GM23338 (cell line): ENCODE data around the gene PTPRR. TPM values are rescaled to one million over a fixed set of nuclear protein-coding genes. Genes with fewer than 3 reads are reported as not detected.
A peak's percentile ranks its signal among the peaks of the same experiment; 100 is the strongest.

Experiments used
- ATAC-seq: fragments of 200-7000 bp; cut with Tn5 transposase; 3 replicates; pipeline ENCODE4 v1.9.1; 2020
- DNase-seq: peaks from one replicate; pipeline ENCODE4 v3.0.0-alpha.2; 2015; ENCODE audit warnings: low spot score
- H2AFZ ChIP-seq: fragments of 200-600 bp; sonication (generic); 2 replicates; pipeline ENCODE4 v1.8.0; 2016; ENCODE audit warnings: antibody characterized with exemption, mild to moderate bottlenecking, moderate library complexity
- H3F3A ChIP-seq: fragments of 200-600 bp; sonication (generic); replicated peaks from 2 replicates; pipeline ENCODE4 v1.8.0; 2017; ENCODE audit warnings: antibody characterized with exemption, mixed run types, low read depth
- H3K27ac ChIP-seq: fragments of 200-600 bp; sonication (generic); 2 replicates; pipeline ENCODE4 v1.6.1; 2016; ENCODE audit warnings: low read depth
- H3K27me3 ChIP-seq: fragments of 200-600 bp; sonication (generic); 2 replicates; pipeline ENCODE4 v1.8.0; 2016; ENCODE audit warnings: mild to moderate bottlenecking, mixed run types, moderate library complexity; ENCODE audit not compliant: insufficient read depth
- H3K36me3 ChIP-seq: fragments of 200-600 bp; sonication (generic); 2 replicates; pipeline ENCODE4 v1.8.0; 2016; ENCODE audit warnings: mild to moderate bottlenecking; ENCODE audit not compliant: insufficient read depth
- H3K4me1 ChIP-seq: fragments of 200-600 bp; sonication (generic); 2 replicates; pipeline ENCODE4 v1.8.0; 2016; ENCODE audit warnings: mild to moderate bottlenecking, moderate library complexity; ENCODE audit not compliant: insufficient read depth
- H3K4me2 ChIP-seq: fragments of 200-600 bp; sonication (generic); 2 replicates; pipeline ENCODE4 v1.7.1; 2017; ENCODE audit warnings: mixed run types
- H3K4me3 ChIP-seq: fragments of 200-600 bp; sonication (generic); 2 replicates; pipeline ENCODE4 v1.6.1; 2016; ENCODE audit warnings: mixed run types
- H3K79me2 ChIP-seq: fragments of 200-600 bp; sonication (generic); replicated peaks from 2 replicates; pipeline ENCODE4 v1.8.0; 2017; ENCODE audit warnings: mild to moderate bottlenecking; ENCODE audit not compliant: insufficient read depth
- H3K9me2 ChIP-seq: fragments of 200-600 bp; sonication (generic); 2 replicates; pipeline ENCODE4 v1.8.0; 2017; ENCODE audit not compliant: insufficient read depth
- H4K20me1 ChIP-seq: fragments of 200-600 bp; sonication (generic); replicated peaks from 2 replicates; pipeline ENCODE4 v1.8.0; 2017; ENCODE audit warnings: mild to moderate bottlenecking; ENCODE audit not compliant: insufficient read depth
- H3K27ac Mint-ChIP-seq: 2 replicates; pipeline ENCODE4 v1.8.0; 2020; ENCODE audit warnings: inconsistent platforms, mild to moderate bottlenecking, moderate library complexity, mixed read lengths
- H3K27me3 Mint-ChIP-seq: 3 replicates; pipeline ENCODE4 v1.8.0; 2022; ENCODE audit warnings: low read depth, mild to moderate bottlenecking, moderate library complexity, mixed read lengths, inconsistent platforms; ENCODE audit not compliant: insufficient read depth, poor library complexity
- H3K36me3 Mint-ChIP-seq: 3 replicates; pipeline ENCODE4 v1.8.0; 2021; ENCODE audit warnings: low read depth, mild to moderate bottlenecking, inconsistent platforms, moderate library complexity, mixed read lengths
- H3K4me1 Mint-ChIP-seq: 3 replicates; pipeline ENCODE4 v1.8.0; 2020; ENCODE audit warnings: mild to moderate bottlenecking, inconsistent platforms, mixed read lengths
- H3K4me3 Mint-ChIP-seq: 3 replicates; pipeline ENCODE4 v1.8.0; 2021; ENCODE audit warnings: moderate library complexity, mild to moderate bottlenecking, inconsistent platforms, mixed read lengths
- H3K9me3 Mint-ChIP-seq: 3 replicates; pipeline ENCODE4 v1.8.0; 2020; ENCODE audit warnings: moderate library complexity, mild to moderate bottlenecking, inconsistent platforms, mixed read lengths
- CREB1 ChIP-seq: fragments of 250-450 bp; sonication (Bioruptor Pico); IDR thresholded peaks from 2 replicates; pipeline ENCODE4 v1.5.0; 2020; ENCODE audit warnings: low read depth, mild to moderate bottlenecking, moderate library complexity
- CTCF ChIP-seq, 2 experiments: fragments of 200-600 bp in 1 of 2; sonication (generic) in 1 of 2; conservative IDR thresholded peaks; 2 replicates each; pipeline versions ENCODE4 v1.5.1 to v1.6.1; 2016 to 2017; ENCODE audit warnings: antibody characterized with exemption in 2 of 2, low read depth in 2 of 2, mild to moderate bottlenecking in 2 of 2, moderate library complexity in 1 of 2
- ETS1 ChIP-seq: IDR thresholded peaks from 2 replicates; pipeline ENCODE4 v1.6.1; 2016; ENCODE audit warnings: antibody characterized with exemption
- EZH2 ChIP-seq: fragments of 200-600 bp; sonication (generic); IDR thresholded peaks from one replicate; pipeline ENCODE4 v1.8.0; 2017; ENCODE audit warnings: antibody characterized with exemption, mild to moderate bottlenecking, low read depth; ENCODE audit not compliant: unreplicated experiment
- EZH2phosphoT487 ChIP-seq: fragments of 200-600 bp; sonication (generic); IDR thresholded peaks from one replicate; pipeline ENCODE4 v1.8.1; 2018; ENCODE audit warnings: antibody characterized with exemption; ENCODE audit not compliant: unreplicated experiment
- JUNB ChIP-seq: IDR thresholded peaks from one replicate; pipeline ENCODE4 v1.6.1; 2016; ENCODE audit warnings: antibody characterized with exemption; ENCODE audit not compliant: unreplicated experiment
- NANOG ChIP-seq: IDR thresholded peaks from 2 replicates; pipeline ENCODE4 v1.6.1; 2016; ENCODE audit warnings: antibody characterized with exemption, borderline replicate concordance
- POLR2AphosphoS5 ChIP-seq: IDR thresholded peaks from 2 replicates; pipeline ENCODE4 v1.6.1; 2016; ENCODE audit warnings: antibody characterized with exemption, low read depth
- REST ChIP-seq: IDR thresholded peaks from one replicate; pipeline ENCODE4 v1.6.1; 2018; ENCODE audit warnings: antibody characterized with exemption; ENCODE audit not compliant: unreplicated experiment
- STAT1 ChIP-seq: IDR thresholded peaks from one replicate; pipeline ENCODE4 v1.6.1; 2016; ENCODE audit warnings: antibody characterized with exemption; ENCODE audit not compliant: unreplicated experiment
- ZNF114 ChIP-seq: fragments of 250-450 bp; sonication (Bioruptor Pico); IDR thresholded peaks from 2 replicates; pipeline ENCODE4 v1.5.0; 2020; ENCODE audit warnings: mild to moderate bottlenecking, moderate library complexity
- ZNF331 ChIP-seq: fragments of 250-450 bp; sonication (Bioruptor Pico); IDR thresholded peaks from 2 replicates; pipeline ENCODE4 v1.5.0; 2020; ENCODE audit warnings: low read depth, mild to moderate bottlenecking, moderate library complexity
- ZNF462 ChIP-seq: fragments of 250-450 bp; sonication (Bioruptor Pico); IDR thresholded peaks from 2 replicates; pipeline ENCODE4 v1.5.0; 2020; ENCODE audit warnings: mild to moderate bottlenecking, moderate library complexity
- polyA plus RNA-seq: library from polyadenylated mRNA; unstranded; fragments of >200 nt; fragmentation: Nextera tagmentation; extraction: Ambion mirVana; gene quantifications from 2 replicates; pipeline ENCODE4 v1.2.1, GENCODE V29; 2016
- total RNA-seq: library from RNA; depleted of rRNA; stranded (reverse); fragments of >200 nt; shearing (Covaris generic); gene quantifications from 2 replicates; pipeline ENCODE4 v1.2.3, GENCODE V29; 2014

Gene PTPRR
- total and polyA plus RNA-seq, 2 experiments from 2014 or later, result 0.26 to 0.76 TPM

DNA sequence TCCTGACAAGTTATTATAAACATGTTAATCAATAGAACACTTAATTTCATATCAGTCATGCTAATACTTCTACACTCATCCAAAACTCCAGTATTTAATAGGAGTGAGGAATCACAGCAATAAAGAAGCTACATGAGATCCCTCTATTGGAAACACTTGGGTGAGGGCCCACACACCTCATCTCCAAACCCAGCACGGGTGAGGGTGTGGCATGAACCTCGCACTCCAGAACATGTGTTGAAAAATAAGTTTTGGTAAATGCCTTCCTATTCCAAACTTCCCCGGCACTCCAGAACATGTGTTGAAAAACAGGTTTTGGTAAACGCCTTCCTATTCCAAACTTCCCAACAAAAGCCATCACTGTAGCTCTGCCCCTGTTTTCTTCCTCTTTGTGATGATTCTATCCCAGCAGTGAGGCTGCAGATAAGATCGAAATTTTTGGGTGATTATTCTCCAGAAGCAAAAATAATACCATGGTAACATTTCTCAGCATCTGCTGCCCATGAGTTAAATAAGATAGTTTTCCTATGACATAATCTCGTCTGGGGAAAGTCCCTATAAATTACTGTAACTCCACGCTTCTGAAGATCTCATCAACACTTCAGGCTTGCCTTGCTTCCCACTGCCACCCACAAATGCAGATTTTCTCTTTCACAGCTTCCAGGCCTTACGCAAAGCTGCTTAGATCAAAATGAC is 258.9 kb downstream of the PTPRR start:
- Mint-ChIP-seq H3K4me3 (no peak overlapping the region), H3K27ac (peak overlapping the region; percentile 32; the same call in 1 of the 2 replicates), H3K27me3 (no peaks in the 10 kb centered on the region), H3K9me3 (no peaks in the 10 kb centered on the region), H3K36me3 (no peaks in the 10 kb centered on the region), H3K4me1 (peaks cover 29% of the 10 kb centered on the region)
- ATAC-seq, result no peak
- Histone ChIP-seq H2AFZ (peak overlapping the region; percentile 58; the same call in 1 of the 2 replicates), H3K4me1 (peaks cover 39% of the 10 kb centered on the region), H4K20me1 (no peaks in the 10 kb centered on the region), H3K4me3 (no peak overlapping the region), H3F3A (no peaks in the 10 kb centered on the region), H3K27me3 (no peaks in the 10 kb centered on the region), H3K27ac (no peak overlapping the region), H3K79me2 (no peaks in the 10 kb centered on the region), H3K9me2 (0 out of 2 replicates have a peak, but pooled peaks cover 3% of the 10 kb centered on the region), H3K36me3 (no peaks in the 10 kb centered on the region), H3K4me2 (no peak overlapping the region)
- DNase-seq, result no peak
- TF ChIP-seq ZNF114 (no peak), EZH2 (no peak), ZNF462 (CRISPR knock-in tag) (no peak), ETS1 (no peak), JUNB (no peak), CTCF (conservative IDR thresholded peaks at IDR 0.05; ENCODE audit: low read depth in 2 of 2) (no peak), NANOG (no peak), CREB1 (no peak), ZNF331 (CRISPR knock-in tag) (no peak), POLR2AphosphoS5 (no peak), REST (no peak), EZH2phosphoT487 (no peak), STAT1 (no peak)
